ENCODE data around the gene FARP1.

Gene FARP1

GRCh38 chr13:98308086-98308911, 165.4 kb downstream of the FARP1 start:
- TF ChIP-seq NFIC (IDR thresholded peaks at IDR 0.05): no peak
- TF ChIP-seq MAX (IDR thresholded peaks at IDR 0.05): no peak
- TF ChIP-seq EP300 (IDR thresholded peaks at IDR 0.05; ENCODE audit: borderline replicate concordance): no peak
- TF ChIP-seq EGR1 (IDR thresholded peaks at IDR 0.05): no peak
- no peak for TF ChIP-seq TEAD4 (IDR thresholded peaks at IDR 0.05)
- TF ChIP-seq CREB1 (IDR thresholded peaks at IDR 0.05; ENCODE audit: low read depth): no peak
- TF ChIP-seq, protein P1, sequence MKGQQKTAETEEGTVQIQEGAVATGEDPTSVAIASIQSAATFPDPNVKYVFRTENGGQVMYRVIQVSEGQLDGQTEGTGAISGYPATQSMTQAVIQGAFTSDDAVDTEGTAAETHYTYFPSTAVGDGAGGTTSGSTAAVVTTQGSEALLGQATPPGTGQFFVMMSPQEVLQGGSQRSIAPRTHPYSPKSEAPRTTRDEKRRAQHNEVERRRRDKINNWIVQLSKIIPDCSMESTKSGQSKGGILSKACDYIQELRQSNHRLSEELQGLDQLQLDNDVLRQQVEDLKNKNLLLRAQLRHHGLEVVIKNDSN (IDR thresholded peaks at IDR 0.05): no peak
- no peak for TF ChIP-seq YY1 (IDR thresholded peaks at IDR 0.05; ENCODE audit: low read depth)
- TF ChIP-seq ZBTB7A (IDR thresholded peaks at IDR 0.05; ENCODE audit: low read depth): no peak
- TF ChIP-seq RAD21 (IDR thresholded peaks at IDR 0.05; ENCODE audit: low read depth): no peak
- no peak for TF ChIP-seq FOXM1 (IDR thresholded peaks at IDR 0.05; ENCODE audit: borderline replicate concordance, low read depth)
- TF ChIP-seq CEBPB (IDR thresholded peaks at IDR 0.05): no peak

- TF ChIP-seq NFIC (IDR thresholded peaks at IDR 0.05): no peak
- no peak for TF ChIP-seq CREB1 (IDR thresholded peaks at IDR 0.05; ENCODE audit: low read depth)
- no peak for TF ChIP-seq TCF12 (IDR thresholded peaks at IDR 0.05; ENCODE audit: low read depth)
- TF ChIP-seq EP300 (IDR thresholded peaks at IDR 0.05; ENCODE audit: borderline replicate concordance): no peak
- no peak for TF ChIP-seq YY1 (IDR thresholded peaks at IDR 0.05; ENCODE audit: low read depth)
- no peak for TF ChIP-seq TEAD4 (IDR thresholded peaks at IDR 0.05)
- no peak for TF ChIP-seq FOXM1 (IDR thresholded peaks at IDR 0.05; ENCODE audit: borderline replicate concordance, low read depth)
- TF ChIP-seq, protein P2, sequence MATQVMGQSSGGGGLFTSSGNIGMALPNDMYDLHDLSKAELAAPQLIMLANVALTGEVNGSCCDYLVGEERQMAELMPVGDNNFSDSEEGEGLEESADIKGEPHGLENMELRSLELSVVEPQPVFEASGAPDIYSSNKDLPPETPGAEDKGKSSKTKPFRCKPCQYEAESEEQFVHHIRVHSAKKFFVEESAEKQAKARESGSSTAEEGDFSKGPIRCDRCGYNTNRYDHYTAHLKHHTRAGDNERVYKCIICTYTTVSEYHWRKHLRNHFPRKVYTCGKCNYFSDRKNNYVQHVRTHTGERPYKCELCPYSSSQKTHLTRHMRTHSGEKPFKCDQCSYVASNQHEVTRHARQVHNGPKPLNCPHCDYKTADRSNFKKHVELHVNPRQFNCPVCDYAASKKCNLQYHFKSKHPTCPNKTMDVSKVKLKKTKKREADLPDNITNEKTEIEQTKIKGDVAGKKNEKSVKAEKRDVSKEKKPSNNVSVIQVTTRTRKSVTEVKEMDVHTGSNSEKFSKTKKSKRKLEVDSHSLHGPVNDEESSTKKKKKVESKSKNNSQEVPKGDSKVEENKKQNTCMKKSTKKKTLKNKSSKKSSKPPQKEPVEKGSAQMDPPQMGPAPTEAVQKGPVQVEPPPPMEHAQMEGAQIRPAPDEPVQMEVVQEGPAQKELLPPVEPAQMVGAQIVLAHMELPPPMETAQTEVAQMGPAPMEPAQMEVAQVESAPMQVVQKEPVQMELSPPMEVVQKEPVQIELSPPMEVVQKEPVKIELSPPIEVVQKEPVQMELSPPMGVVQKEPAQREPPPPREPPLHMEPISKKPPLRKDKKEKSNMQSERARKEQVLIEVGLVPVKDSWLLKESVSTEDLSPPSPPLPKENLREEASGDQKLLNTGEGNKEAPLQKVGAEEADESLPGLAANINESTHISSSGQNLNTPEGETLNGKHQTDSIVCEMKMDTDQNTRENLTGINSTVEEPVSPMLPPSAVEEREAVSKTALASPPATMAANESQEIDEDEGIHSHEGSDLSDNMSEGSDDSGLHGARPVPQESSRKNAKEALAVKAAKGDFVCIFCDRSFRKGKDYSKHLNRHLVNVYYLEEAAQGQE (IDR thresholded peaks at IDR 0.05; ENCODE audit: low read depth): no peak
- TF ChIP-seq CEBPB (IDR thresholded peaks at IDR 0.05): no peak
- TF ChIP-seq ZBTB7A (IDR thresholded peaks at IDR 0.05; ENCODE audit: low read depth): no peak
- TF ChIP-seq RAD21 (IDR thresholded peaks at IDR 0.05; ENCODE audit: low read depth): no peak
- TF ChIP-seq MAX (IDR thresholded peaks at IDR 0.05): no peak
Measured at GRCh38 chr13:98309569-98310335, 166.9 kb downstream of the FARP1 start.

- TF ChIP-seq, protein P2 (IDR thresholded peaks at IDR 0.05; ENCODE audit: low read depth): no peak
- TF ChIP-seq YY1 (IDR thresholded peaks at IDR 0.05; ENCODE audit: low read depth): no peak
- TF ChIP-seq TAF1 (IDR thresholded peaks at IDR 0.05; ENCODE audit: low read depth): no peak
- TF ChIP-seq CREB1 (IDR thresholded peaks at IDR 0.05; ENCODE audit: low read depth): no peak
- no peak for TF ChIP-seq FOXM1 (IDR thresholded peaks at IDR 0.05; ENCODE audit: borderline replicate concordance, low read depth)
- TF ChIP-seq RAD21 (IDR thresholded peaks at IDR 0.05; ENCODE audit: low read depth): no peak
- TF ChIP-seq, protein P1 (IDR thresholded peaks at IDR 0.05): no peak
- TF ChIP-seq MAX (IDR thresholded peaks at IDR 0.05): no peak
Measured at GRCh38 chr13:98310485-98311199, 167.7 kb downstream of the FARP1 start.

DNA sequence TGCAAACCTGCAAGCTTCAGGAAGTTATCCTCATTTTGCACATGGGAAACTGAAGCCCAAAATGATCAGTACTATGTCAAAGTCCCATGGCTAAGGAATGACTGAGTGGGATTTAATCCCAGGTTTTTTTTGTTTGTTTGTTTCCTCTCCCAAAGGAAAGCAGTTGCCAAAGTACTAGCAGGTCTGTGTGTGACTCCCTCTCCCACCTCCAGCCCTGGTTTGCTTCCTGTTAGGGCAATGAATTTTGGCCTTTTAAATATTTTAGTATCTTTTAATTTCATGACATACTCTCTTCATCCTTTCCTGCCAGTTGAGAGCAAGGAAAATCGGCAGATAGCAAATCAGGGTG, 168.3 kb downstream of the FARP1 start:
- TF ChIP-seq TAF1 (IDR thresholded peaks at IDR 0.05; ENCODE audit: low read depth): no peak
- no peak for TF ChIP-seq RAD21 (IDR thresholded peaks at IDR 0.05; ENCODE audit: low read depth)
- TF ChIP-seq MAX (IDR thresholded peaks at IDR 0.05): no peak
- TF ChIP-seq EP300 (IDR thresholded peaks at IDR 0.05; ENCODE audit: borderline replicate concordance): no peak
- TF ChIP-seq ZBTB7A (IDR thresholded peaks at IDR 0.05; ENCODE audit: low read depth): no peak
- TF ChIP-seq, protein P1 (IDR thresholded peaks at IDR 0.05): no peak
- no peak for TF ChIP-seq TEAD4 (IDR thresholded peaks at IDR 0.05)
- TF ChIP-seq TCF12 (IDR thresholded peaks at IDR 0.05; ENCODE audit: low read depth): no peak
